CD4-positive, alpha-beta T cell treated with Interleukin-6 at 100 ng/mL for 8 hours (primary cell): ENCODE results near the gene MACROD2.
"Not testable (repeated sequence)": the region's sequence is repeated elsewhere in the genome, so short reads cannot be mapped to it uniquely, and the experiment has no call there.

Experiments
- DNase-seq: peaks from one replicate; pipeline ENCODE4 v3.0.0-alpha.2; 2020; ENCODE audit warnings: mixed read lengths, low spot score

Gene MACROD2

DNA sequence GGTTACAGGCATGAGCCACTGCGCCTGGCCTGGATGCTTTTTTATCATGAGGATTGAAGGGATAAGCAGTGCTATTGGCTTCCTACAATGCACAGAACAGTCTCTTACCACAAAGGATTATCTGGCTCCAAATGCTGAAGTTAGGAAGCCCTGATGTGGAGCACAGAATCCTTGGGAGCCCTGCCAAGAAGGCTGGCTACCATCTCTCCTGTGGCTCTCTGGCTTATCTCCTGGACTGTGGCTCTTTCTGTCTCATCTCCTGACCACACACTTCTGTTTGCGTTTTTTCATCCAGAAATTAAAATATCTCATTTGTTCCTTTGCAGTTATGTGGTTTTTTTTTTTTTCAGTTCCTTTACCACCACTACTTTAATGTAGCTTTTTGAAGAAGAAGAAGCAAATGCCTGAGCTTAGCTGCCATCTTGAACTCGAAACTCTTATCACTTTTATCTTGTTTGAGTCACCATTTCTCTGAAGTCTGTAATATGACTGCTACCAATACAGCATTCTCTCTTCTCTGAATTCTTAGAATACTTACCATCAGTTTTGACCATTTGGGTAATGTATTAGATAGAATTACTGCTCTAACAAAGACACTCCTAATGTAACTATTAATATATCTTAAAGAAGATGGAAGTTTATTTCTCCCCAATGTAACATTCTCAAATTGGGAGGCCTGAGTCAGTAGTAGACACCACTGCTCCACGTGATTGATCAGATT lies 1533.2 kb downstream of the MACROD2 start:
- DNase-seq, result no peak

DNA sequence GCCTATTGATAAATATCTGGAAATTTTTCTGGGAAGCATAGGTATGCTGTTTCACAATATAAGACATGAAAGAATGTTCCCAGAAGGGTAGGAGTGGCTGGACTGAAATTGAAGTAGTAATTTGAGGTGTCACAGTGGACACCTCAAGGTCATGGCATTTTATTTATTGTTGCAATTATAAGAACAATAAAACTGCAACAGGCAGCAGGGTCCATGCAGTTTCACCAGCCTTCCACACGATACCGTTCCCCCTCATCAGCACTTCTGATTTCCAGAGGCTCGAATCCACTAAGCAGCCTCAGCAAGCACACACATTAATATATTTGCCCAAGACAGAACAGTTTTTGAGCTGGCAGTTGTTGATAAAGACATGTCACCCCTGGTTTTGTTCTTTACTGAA lies 1540.5 kb downstream of the MACROD2 start:
- no peak for DNase-seq

DNA sequence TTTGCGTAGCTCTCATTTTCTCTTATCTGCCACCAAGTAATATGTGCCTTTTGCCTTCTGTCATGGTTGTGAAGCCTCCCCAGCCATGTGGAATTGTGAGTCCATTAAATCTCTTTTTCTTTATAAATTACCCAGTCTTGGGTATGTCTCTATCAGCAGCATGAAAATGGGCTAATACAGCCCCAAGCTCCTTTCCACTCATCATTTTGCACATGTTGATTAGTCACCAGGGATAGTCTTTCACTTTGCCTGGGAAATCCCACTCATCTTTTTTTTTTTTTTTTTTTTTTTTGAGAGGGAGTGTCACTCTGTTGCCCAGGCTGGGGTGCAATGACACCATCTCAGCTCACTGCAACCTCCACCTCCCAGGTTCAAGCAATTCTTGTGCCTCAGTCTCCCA lies 1541.9 kb downstream of the MACROD2 start:
- DNase-seq, result not testable (repeated sequence)

DNA sequence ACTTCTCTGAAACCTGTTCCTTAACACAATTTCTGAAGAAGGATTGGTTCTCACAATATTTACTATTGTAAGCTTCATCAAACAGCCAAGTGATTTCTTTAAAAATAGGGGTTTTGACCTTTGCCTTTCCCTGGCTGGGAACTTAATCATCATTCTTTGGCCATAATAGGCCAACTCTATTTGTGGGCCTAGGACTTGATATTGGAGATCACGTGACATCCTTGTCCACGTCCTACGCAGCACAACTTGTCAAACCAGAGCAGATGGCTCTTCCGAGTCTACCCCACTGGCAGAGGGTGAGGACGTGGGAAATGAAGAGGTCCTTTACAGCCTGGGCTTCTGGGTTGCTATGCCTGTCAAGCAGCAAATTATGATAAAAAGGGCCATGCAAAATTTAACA lies 1547.3 kb downstream of the MACROD2 start:
- no peak for DNase-seq

DNA sequence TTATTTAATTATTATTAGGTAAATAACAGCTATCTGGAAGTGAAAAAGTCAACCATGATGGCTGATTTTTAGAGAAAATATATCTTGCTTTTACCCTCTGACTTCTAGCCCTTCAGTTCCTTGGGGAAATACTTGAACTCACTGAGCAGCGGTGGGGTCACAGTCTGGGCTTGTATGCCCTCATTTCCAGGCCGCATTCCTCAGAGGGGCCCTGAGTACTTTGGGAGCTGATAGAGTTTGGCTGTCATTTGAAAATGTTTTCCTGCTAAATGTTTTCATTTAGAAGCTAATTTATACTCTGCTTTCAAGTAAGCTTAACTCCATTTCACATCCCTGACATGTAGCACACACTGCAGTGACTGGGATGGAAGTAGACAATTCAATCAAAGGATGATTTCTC lies 1549.4 kb downstream of the MACROD2 start:
- no peak for DNase-seq

DNA sequence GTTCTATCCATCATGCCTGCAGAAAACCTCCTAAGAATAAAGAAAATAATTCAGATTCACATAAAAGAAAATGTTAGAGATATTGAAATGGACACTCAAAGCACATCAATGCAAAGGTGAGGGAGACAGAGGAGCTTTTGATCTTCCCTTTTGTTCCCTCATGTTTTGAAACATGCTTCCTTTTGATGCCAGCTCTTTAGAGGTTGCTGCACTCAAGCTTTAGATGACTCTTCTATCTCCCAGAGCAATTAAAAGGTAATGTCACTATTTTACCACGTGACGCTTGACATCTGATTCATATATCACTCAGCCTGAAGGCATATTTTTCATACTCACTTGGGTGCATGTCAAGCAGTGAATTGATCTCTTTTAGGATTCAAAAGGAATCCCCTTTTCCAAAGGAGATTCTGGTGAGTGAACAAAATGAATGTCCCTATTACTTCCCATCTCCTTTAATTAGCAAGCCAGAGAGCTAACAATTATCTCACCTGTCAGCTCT lies 1551.3 kb downstream of the MACROD2 start:
- DNase-seq, result no peak

DNA sequence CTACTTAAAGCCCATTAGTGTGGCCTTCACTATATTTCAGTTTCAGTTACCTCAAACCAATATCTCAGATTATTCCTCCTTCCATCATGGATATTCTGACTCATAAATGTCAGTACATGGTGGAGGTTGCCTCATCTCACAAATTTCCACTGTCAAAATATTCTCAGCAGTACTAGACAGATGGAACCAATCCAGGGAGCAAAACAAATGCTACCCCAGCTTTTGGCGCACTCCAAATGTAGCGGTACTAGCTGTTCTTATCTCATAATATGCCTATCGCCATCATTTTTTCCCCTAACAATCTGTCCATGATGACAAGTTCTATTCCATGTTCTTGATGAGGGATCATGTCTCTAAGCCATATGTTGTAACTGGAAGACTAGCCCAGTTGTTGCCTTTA lies 1551.8 kb downstream of the MACROD2 start:
- no peak for DNase-seq

DNA sequence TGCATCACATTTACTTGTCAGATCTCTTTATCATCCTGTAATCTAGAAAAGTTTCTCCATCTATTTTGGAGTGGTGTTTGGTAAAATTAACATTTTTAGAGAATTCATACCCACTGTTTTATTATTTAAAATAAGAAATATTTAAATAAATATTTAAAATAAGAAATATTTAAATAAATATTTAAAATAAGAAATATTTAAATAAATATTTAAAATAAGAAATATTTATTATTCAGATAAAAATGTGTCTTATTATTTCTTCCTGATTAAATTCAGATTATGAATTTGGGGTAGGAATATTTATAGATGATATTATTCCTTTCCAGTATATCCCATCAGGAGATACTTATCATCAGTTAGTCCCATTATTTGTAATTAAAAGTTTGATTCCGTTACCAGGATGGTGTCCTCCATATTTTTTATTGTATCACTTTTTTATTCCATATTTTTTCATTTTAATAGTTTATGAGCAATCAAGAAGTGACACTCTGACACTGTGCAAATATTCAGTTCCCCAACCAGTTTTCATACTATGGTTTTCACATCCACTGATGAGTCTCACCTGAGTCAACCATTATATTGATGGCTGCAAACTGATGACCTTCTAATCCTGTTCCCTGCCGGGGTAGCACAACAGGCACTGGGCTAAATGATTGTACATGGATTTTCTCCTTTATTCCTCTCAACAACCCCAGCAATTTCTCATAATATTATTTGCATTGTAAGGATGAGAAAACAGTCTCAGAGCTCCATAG lies 1555.0 kb downstream of the MACROD2 start:
- DNase-seq, result no peak

DNA sequence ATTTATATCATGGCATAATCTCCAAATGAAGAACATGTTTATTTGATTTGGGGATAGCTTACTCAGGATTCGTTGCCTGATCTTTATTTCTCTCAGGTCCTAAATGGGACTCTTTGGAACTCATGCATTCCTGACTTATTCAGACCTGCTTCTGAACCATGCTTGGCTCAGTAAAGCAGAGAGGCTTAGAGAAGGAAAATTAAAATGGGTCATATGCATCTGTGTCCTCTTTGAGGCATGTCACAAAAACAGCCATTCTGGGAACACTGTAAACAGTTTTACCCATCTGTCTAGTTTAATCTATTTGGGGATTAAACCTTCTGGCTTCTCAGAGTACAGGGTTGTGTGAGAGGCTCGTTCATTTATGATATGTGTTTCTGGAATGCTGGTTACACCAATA lies 1560.6 kb downstream of the MACROD2 start:
- DNase-seq, result no peak

DNA sequence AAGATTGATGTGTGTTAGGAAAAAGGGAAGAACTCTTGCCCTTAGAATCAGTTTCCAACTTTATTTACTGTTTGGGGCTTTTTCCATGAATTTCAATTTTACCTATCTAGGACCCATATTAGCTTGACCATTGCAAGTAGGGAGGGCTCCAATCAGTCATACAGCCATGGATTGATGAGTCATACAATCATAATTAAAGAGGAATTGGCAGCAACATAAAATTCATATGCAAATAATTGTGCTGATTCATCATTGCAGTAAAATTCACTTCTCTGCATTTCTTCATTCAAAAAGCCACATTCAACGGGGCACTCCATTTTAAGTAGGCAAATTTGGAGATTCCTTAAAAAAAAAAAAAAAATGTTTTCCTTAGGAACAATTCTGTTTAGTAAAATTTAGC lies 1561.6 kb downstream of the MACROD2 start:
- no peak for DNase-seq

DNA sequence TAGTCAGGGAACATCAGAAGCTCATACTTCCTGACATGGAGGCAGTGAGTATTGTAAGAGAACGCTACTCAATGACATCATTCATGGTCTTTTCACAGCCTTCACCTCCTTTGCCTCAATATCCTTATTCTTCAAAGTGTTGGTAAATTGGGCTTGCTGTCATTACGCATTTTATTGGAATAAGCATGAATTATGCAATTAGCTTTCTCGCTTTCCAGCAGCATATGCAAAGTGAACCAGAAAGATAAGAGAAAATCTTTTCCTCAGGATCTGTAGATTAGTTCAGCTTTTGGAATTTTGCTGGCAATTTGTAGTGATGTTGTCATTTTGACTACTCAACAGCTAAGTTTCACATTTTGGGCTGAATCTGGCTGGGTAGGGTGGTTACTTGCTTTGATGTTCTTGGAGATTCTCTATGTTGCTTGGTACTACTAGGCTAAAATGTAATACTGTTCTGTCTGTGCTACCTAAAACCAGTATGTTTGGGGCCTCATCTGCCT lies 1565.8 kb downstream of the MACROD2 start:
- DNase-seq, result no peak

DNA sequence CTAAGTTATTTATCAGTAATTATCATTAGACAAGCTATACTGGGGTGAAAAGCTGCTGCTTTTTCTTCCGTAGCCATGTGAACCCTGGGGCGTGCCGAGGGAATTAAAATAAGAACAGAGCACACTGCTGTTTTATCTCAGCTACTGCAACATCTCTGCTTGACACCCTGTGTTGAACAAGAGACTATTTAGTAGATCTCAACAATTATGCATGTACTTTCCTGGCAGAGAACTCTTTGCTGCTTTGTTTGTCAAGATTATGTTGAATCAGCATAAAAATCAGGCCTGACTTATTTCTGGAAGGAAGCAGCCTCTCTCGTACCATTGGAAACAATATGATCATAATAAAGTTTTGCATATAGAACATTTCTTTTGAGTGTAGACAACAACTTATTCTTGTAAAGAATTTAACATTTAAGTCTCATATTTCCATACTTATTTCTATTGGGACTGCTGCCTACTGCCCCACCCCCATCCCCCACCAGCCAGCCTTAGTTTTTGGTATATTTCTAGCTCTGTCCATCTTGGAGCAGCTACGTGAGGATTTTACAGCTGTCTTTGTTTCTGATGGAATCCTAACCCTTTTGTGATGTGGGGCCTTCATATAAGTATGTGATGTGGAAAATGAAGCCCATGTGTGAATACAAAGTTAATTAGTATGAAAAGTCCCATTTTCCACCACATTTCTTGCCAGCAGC lies 1566.5 kb downstream of the MACROD2 start:
- DNase-seq, result no peak

DNA sequence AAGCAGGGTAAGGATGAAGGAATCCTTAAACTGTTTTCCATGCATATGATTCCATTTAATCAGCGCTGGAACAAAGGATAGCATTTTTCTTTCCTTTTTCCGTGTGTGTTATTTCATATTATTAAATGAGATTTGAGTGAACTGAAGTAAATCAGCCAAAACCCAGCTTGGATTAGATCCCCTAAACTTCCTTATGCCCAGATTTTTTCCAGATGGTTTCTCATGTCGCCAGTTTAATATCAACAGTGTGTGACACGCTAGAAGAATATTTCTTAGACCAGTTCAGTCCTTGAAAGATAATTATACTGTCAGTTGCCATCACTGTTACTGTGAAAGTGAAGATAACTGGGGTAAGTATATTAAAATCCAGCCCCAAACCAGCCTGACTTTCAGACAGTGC lies 1568.5 kb downstream of the MACROD2 start:
- DNase-seq, result no peak

DNA sequence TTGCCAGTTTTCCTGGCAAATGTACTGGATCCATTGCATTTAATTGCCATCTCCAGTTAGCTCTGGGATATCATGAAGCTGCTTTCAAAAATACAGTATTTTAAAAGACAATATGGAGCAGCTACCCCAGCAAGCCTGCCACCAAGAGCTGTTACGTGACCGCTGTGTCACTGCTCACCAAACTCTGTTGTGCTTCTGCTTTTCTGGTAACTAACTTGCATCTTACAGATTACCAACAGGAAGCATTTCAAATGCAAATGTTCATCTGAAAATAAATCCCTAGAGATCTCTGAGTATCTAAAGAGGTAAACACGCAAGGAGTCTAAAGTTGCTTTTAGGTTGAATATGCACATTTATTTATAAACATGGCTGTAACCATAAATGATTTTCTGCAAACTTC lies 1569.7 kb downstream of the MACROD2 start:
- DNase-seq, result no peak

DNA sequence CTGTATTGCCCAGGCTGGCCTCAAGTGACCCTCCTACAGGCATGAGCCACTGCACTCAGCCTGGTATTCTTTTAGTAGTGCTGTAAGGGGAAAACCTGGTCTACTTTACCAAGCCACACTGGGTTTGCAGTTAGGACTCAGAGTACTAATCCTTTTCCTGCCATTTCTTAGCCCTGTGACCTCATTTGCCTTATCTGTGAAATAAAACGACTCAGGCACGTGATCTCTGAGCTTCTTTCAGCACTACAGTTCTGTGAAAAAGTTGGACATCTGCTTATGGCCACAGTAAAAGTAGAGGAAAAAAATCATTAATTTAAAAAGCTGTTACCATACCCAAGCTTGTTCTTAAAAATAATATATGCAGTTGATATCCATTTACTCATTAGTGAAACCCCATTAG lies 1570.5 kb downstream of the MACROD2 start:
- no peak for DNase-seq

DNA sequence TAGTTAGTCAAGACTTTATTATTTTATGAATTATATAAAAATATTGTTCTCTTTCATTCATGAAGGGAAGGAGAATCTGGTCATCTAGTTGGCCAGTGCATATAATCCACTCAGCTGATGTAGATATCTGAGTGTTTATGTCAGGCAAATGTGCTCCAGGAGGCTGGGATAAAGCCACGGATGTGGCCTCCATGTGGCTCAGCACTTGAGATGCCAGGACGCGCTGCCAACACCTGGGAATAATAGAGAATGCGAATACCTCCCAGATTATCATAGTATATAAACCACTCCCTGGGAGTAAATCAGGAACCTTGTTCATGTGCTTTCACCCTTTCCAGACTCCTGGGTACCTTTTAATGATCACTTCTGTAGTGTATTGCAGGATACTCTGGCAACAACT lies 1571.9 kb downstream of the MACROD2 start:
- no peak for DNase-seq

DNA sequence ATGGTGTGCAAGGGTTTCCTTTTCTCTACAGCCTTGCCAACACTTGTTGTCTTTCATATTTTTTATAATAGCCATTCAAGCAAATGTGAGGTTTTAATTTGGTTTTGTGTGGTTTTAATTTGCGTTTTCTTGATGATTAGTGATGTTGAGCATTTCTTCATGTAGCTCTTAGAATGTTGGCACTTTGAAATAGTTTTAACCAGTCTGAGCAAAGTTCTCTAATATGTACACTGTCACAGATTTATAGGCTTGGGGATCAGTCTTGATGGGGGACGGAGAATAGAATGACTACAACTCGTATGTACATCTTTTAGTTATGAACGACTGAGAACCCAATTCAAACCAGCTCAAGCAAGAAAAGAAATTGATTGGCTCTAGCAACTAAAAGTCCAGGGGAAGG lies 1574.8 kb downstream of the MACROD2 start:
- no peak for DNase-seq

DNA sequence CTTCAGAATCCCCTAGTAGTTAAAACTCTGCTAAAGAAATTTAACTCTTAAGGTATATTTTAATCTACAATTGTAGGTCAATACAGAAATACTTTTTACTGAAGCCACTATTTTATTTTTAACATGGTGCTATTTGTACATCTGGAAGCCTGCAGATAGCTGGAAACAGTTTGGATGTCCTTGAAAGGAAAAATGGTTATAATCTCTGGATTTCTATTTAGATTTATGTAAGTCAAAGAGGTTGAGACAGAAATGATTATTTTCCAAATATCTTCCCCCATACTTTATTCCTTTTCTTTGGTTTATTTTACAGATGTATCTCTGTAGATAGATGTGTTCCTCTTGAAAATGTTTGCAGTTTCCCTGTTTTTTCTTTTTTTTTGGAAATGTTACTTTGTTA lies 1575.7 kb downstream of the MACROD2 start:
- no peak for DNase-seq

DNA sequence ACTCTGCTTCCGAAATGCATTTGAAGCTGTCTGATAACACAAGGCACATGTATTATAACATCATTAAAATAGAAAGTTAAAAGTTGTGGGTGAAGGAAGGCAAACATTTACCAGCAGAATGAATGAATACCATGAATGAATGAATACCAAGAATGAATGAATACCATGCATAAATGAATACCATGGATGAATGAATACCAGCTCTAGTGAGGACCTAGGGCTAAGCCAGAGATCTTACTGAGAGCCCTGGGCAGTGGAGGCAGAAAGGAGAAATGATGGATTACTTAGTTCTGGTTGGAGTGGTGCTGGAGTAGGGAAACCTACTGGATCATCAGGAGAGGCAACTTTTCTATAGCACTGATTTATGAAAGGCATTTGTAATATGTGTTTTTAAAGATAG lies 1579.9 kb downstream of the MACROD2 start:
- no peak for DNase-seq

DNA sequence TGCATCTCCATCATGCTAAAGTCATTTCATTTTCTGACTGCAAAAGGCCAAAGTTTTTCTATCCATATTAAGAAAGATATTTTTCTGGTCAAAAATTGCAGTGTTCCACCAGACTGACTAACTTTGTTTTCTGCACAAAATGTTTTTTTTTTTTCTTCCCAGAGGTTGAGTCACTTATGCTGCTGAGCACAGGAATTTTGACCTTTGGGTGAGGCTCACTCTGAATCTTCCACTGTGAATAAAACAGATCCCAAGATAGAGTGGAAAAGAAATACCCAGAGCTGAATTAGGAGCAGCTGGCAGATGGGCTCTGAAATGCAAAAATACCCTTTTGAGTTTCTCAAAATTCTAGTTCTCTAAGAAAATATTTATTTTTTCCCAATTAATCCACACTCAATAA lies 1581.1 kb downstream of the MACROD2 start:
- no peak for DNase-seq

DNA sequence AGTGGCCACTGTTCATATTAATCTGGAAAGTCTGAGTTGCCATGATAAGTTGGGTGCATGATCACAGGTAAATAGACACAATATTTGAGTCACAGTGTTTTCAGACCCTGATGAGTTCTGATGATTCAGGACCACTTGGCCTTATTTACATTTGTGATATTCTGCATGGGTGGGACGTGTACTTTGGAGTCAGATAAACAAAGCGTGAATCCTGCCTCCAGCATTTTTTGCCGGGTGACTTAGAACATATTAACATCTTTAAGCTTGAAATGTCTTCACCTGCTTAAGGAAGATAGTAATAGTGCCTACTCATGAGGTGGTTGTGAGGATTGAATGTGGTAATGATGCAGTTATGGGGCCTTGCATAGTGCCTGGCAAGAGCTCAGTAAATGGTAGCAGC lies 1582.8 kb downstream of the MACROD2 start:
- DNase-seq, result no peak

DNA sequence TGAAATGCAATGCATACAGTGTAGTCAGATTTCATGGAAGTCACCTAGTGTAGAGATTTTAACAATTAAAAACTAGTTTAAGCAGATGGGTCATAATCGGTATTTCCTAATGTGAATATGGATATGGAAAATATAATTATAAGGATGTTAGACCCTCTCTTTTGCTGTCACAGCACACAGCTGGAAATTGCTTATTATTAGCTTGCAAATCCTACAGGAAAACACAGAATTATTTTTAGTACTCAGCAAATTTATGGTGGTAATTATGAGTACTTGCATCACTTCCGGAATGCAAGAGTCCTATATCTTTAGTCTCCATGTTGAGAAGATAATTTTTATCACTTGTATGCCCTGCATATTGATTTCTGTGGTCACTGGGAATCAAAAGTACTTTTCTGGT lies 1584.4 kb downstream of the MACROD2 start:
- no peak for DNase-seq
